ENCODE results near the gene ZBTB7C. TPM values are rescaled to one million over a fixed set of nuclear protein-coding genes. Genes with fewer than 3 reads are reported as not detected.

Gene ZBTB7C
- total and polyA plus RNA-seq, 10 of the 15 experiments (the other 5 are each of a cell fraction or from before 2014, with no cell fraction given), result under 0.01 to 0.08 (median 0.01) TPM; not detected in 7

DNA sequence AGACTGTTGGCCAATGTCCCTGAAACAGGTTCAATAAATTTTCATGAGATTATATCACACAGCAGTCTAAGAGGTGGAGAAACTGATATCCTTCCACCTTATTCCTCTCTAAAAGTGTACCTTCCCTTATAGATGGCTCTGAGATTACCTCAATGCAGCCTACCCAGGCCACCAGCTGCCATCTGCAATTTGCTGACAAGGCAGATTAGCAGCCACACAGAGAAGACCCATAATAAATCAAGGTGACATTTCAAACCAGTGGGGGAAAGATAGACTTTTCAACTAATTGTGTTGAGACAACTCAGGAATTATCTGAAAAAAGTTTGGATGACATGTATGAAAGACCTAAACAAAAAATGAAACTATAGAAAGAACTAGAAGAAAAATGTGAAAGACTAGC lies 43.2 kb downstream of the ZBTB7C start:
- in situ Hi-C loops (cut with MboI) (no loop called here), intact Hi-C loops (cut with micrococcal nuclease; ENCODE audit: unreplicated experiment) (no loop called here)
- POLR2A ChIA-PET, result no interaction called here
- H3K4me1 ChIP-seq (ENCODE audit: control insufficient read depth, insufficient read depth, low read length), result no peaks in the 10 kb centered on the region
- CTCF ChIA-PET, result no interaction called here
- H3K79me2 ChIP-seq (ENCODE audit: control insufficient read depth, insufficient read depth, low read length), result no peaks in the 10 kb centered on the region
- RAD21 ChIA-PET (ENCODE audit: unreplicated experiment), result no interaction called here
- H3K9me3 ChIP-seq (replicated peaks; ENCODE audit: control insufficient read depth, insufficient read depth, low read length), result no peaks in the 10 kb centered on the region; the same call in 2 of the 3 replicates
- FAIRE-seq (no peak), ATAC-seq (no peak), DNase-seq (ENCODE audit: low read depth, low spot score) (no peak)
- no peak overlapping the region for H2AFZ ChIP-seq (ENCODE audit: control insufficient read depth, low read depth, low read length)
- no TSS peak for BruUV-seq (replicated peaks)
- peaks cover 0 to 5% of the 10 kb centered on the region in 2 experiments; a peak in 1 of 4 replicates for H3K27me3 ChIP-seq (replicated peaks in 1 of 2; ENCODE audit: control insufficient read depth in 2 of 2, insufficient read depth in 2 of 2, low read length in 1 of 2)
- H4K20me1 ChIP-seq (ENCODE audit: control insufficient read depth, insufficient read depth), result no peaks in the 10 kb centered on the region
- H3K4me2 ChIP-seq (ENCODE audit: control insufficient read depth, insufficient read depth), result no peak overlapping the region
- SMC1A ChIA-PET (ENCODE audit: uncharacterized antibody, unreplicated experiment), result no interaction called here
- H3K27ac ChIP-seq (ENCODE audit: control insufficient read depth, insufficient read depth), result no peak overlapping the region
- no peak overlapping the region for H3K9ac ChIP-seq (ENCODE audit: control insufficient read depth, insufficient read depth, low read length)
- H3K36me3 ChIP-seq (ENCODE audit: control insufficient read depth in 2 of 2, insufficient read depth in 2 of 2, low read length in 1 of 2), result no peaks in the 10 kb centered on the region
- no peak overlapping the region for H3K4me3 ChIP-seq
- TF ChIP-seq HCFC1 (IDR thresholded peaks at IDR 0.05; ENCODE audit: low read length) (no peak), FOXK2 (IDR thresholded peaks at IDR 0.05) (no peak), FOS (IDR thresholded peaks at IDR 0.05; ENCODE audit: borderline replicate concordance, extremely low read depth, insufficient read length) (no peak), WRNIP1 (IDR thresholded peaks at IDR 0.05; ENCODE audit: borderline replicate concordance, low read depth, low read length) (no peak), MEF2A (IDR thresholded peaks at IDR 0.05; ENCODE audit: insufficient read depth, low read depth, low read length) (no peak), JUND (IDR thresholded peaks at IDR 0.05; ENCODE audit: low read depth, low read length) (no peak), SREBF2 (IDR thresholded peaks at IDR 0.05; ENCODE audit: low read length) (no peak), RFX5 (IDR thresholded peaks at IDR 0.05; ENCODE audit: low read depth, low read length) (no peak), NR2C1 (IDR thresholded peaks at IDR 0.05) (no peak), BRCA1 (IDR thresholded peaks at IDR 0.05; ENCODE audit: low read depth, low read length) (no peak), ASH2L (IDR thresholded peaks at IDR 0.05; ENCODE audit: borderline replicate concordance, low read depth) (no peak), SUZ12 (IDR thresholded peaks at IDR 0.05; ENCODE audit: unreplicated experiment) (no peak), CBX3 (IDR thresholded peaks at IDR 0.05; ENCODE audit: borderline replicate concordance, low read depth) (no peak)
- TF ChIP-seq, protein P1, sequence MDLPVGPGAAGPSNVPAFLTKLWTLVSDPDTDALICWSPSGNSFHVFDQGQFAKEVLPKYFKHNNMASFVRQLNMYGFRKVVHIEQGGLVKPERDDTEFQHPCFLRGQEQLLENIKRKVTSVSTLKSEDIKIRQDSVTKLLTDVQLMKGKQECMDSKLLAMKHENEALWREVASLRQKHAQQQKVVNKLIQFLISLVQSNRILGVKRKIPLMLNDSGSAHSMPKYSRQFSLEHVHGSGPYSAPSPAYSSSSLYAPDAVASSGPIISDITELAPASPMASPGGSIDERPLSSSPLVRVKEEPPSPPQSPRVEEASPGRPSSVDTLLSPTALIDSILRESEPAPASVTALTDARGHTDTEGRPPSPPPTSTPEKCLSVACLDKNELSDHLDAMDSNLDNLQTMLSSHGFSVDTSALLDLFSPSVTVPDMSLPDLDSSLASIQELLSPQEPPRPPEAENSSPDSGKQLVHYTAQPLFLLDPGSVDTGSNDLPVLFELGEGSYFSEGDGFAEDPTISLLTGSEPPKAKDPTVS (IDR thresholded peaks at IDR 0.05; ENCODE audit: low read depth, low read length), result no peak
- TF ChIP-seq, protein P2, sequence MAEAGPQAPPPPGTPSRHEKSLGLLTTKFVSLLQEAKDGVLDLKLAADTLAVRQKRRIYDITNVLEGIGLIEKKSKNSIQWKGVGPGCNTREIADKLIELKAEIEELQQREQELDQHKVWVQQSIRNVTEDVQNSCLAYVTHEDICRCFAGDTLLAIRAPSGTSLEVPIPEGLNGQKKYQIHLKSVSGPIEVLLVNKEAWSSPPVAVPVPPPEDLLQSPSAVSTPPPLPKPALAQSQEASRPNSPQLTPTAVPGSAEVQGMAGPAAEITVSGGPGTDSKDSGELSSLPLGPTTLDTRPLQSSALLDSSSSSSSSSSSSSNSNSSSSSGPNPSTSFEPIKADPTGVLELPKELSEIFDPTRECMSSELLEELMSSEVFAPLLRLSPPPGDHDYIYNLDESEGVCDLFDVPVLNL (IDR thresholded peaks at IDR 0.05; ENCODE audit: low read depth, low read length), result no peak
- TF ChIP-seq, protein P3, sequence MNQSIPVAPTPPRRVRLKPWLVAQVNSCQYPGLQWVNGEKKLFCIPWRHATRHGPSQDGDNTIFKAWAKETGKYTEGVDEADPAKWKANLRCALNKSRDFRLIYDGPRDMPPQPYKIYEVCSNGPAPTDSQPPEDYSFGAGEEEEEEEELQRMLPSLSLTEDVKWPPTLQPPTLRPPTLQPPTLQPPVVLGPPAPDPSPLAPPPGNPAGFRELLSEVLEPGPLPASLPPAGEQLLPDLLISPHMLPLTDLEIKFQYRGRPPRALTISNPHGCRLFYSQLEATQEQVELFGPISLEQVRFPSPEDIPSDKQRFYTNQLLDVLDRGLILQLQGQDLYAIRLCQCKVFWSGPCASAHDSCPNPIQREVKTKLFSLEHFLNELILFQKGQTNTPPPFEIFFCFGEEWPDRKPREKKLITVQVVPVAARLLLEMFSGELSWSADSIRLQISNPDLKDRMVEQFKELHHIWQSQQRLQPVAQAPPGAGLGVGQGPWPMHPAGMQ (IDR thresholded peaks at IDR 0.05; ENCODE audit: borderline replicate concordance), result no peak
- TF ChIP-seq, protein P4, sequence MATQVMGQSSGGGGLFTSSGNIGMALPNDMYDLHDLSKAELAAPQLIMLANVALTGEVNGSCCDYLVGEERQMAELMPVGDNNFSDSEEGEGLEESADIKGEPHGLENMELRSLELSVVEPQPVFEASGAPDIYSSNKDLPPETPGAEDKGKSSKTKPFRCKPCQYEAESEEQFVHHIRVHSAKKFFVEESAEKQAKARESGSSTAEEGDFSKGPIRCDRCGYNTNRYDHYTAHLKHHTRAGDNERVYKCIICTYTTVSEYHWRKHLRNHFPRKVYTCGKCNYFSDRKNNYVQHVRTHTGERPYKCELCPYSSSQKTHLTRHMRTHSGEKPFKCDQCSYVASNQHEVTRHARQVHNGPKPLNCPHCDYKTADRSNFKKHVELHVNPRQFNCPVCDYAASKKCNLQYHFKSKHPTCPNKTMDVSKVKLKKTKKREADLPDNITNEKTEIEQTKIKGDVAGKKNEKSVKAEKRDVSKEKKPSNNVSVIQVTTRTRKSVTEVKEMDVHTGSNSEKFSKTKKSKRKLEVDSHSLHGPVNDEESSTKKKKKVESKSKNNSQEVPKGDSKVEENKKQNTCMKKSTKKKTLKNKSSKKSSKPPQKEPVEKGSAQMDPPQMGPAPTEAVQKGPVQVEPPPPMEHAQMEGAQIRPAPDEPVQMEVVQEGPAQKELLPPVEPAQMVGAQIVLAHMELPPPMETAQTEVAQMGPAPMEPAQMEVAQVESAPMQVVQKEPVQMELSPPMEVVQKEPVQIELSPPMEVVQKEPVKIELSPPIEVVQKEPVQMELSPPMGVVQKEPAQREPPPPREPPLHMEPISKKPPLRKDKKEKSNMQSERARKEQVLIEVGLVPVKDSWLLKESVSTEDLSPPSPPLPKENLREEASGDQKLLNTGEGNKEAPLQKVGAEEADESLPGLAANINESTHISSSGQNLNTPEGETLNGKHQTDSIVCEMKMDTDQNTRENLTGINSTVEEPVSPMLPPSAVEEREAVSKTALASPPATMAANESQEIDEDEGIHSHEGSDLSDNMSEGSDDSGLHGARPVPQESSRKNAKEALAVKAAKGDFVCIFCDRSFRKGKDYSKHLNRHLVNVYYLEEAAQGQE (IDR thresholded peaks at IDR 0.05; ENCODE audit: low read depth, low read length), result no peak

Measured in GM12878 (cell line).